NCI-H1048 (cell line): ENCODE results near the gene SPSB4.
"Not testable (repeated sequence)": the region's sequence is repeated elsewhere in the genome, so short reads cannot be mapped to it uniquely, and the experiment has no call there.

ENCODE experiments used
- DNase-seq: peaks from one replicate; lab custom pipeline; 2025; lab: John Stamatoyannopoulos, UW

The SPSB4 gene

DNA sequence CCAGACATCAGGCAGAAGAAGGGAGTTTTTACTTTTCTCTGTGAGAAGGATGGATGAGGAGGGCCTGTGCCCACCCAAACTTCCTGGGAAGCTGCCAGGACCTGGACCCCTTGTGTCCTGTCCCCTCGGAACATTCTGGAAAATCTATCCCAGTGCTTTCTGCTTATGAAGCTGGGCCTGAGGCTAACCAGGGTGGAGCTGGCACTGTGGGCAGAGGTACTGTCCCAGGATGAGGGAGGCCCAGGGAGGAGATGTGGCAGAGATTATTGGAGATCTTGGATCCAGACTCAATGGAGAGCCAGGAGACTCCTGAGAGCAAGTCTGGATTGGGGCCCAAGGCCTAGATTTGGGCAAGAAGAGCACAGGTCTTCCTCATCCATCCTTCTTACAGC, 44.4 kb downstream of the SPSB4 start:
- DNase-seq: no peak

DNA sequence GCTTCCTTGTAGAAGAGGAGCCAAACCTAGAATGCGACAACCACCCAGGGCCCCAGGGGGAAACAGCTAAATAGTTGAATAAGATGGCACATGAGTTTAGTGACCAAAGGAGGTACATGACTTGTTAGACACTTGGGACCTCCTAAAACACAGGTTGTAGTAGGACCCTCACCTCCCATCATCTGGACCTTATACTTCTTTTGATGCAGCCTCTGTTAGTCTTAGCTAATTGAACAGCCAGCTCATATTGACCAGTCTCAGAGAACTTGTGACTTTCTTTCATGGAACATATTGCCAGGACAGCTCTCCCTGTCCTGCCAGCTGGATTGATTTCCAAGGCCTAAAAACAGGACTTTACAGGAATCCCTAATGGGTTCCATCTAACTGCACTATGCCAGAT, 45.0 kb downstream of the SPSB4 start:
- no peak for DNase-seq

DNA sequence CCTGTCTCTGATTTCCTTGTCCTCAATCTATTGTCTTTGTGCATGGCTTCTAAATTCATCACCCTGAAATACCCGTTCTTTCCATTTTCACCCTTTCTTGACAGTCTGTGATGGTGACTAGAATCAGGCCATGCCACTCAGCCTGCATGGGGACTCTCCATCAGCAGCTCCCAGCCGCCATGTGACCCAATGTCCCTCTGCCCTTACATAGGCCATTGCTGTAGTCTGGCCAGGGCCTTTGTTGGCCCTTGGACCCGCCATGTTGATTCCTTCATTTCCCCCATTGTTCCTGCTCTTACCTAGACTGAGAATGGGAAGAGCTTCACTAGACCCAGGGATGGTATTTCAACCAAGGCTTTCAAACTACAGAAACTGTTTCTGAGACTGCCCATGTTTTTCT, 45.8 kb downstream of the SPSB4 start:
- DNase-seq: no peak

DNA sequence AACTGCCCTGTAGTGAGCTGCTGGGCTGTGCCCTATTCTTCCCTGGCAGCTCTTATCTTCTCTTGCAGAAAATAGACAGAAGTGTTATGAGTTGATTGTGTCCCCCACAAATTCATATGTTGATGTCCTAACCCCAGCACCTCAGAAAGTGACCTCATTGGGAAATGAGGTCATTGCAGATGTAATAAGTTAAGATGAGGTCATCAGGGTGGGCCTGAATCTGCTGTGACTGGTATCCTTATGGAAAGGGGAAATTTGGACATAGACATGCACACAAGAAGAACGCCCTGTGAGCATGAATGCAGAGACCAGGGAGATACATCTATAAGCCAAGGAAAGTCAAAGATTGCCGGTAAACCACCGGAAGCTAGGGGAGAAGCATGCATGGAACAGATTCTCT, 49.0 kb downstream of the SPSB4 start:
- no peak for DNase-seq

DNA sequence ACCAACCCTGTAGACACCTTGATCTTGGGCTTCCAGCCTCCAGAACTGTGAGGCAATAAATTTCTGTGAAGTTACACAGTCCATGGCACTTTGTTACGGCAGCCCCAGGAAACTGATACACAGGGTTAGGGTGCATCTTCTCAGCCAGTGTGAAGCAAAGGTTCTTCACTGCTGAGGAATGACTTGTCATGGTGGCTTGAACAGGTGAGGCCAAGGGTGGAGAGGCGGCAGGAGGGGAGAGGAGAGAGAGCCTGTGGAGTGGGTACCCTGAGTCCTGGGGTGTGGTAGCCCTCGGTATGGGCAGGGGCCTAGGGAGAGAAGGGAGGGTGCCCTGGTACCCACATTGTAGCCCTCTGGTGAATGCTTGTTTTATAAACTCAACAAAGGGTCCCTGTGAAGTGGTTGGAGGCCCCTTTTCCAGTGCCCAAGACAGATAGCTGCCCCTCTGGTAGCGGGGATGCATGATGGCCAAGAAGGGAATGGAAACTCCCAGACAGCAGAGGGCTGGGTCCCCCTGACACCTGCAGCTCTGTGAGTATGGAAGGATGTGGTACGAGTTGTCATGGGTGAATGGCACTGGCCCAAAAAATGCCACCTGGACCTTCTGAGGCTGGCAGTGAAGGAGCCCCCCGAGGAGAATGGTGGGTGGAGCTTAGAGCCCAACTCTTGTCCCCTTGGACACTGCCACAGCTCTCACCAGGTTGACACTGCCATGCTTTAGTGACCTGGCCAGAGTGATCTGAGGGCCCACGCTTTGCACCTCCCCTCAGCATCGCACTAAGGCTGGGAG, 49.6 kb downstream of the SPSB4 start:
- DNase-seq: no peak

DNA sequence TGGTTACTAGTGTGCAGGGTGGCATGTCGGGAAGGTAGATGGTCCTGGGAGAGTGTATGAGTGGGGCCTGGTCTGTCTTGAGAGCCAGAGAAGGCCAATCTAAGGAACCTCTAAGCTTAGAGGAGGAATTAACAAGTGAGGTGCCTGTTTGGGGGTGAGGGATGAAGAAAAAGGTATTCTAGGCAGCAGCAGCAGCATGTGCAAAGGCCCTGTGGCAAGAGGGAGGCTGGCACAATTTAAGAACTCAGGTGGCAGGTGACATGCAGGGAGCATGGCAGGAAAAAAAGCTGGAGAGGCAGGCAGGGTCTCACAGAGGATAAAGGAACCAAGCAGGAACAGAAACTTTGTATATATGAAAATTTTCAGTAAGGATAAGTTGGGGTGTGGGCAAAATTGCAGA, 51.2 kb downstream of the SPSB4 start:
- no peak for DNase-seq

DNA sequence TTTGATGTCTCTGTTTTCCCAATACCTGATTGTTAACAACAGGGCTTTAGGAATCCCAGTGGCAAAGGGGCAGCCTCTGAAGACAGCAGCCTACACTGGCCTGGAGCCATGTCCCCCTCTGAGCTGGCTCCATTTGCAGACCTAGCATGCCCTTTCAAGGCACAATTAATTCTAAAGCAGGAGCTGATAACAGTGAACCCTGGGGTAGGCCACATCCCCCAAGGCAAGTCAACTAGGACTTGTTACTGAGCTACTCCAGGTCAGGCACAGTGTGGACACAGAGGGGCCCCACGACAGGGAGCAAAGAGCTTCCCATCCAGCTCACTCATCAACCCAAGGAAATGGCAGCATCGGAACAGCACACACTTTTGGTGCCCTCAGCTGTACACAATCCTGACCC, 51.9 kb downstream of the SPSB4 start:
- no peak for DNase-seq

DNA sequence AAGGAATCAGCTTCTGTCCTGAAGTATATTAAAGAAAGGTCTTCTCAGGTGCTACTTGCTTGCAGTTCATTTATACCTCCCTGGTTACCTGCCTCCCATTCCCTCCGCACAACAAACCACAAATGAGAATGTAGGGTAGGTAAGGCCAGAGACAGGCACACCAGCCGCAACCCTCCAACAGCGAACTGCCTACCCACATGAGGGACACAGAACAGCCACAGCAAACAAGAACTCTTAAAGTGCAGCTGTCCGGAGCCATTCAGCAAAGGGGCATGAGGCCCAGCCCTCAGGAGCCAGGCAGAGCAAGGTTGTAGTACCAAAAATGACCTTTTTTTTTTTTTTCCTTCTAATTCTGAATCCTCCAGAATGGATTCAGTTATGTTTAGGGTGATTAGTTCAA, 52.4 kb downstream of the SPSB4 start:
- no peak for DNase-seq

DNA sequence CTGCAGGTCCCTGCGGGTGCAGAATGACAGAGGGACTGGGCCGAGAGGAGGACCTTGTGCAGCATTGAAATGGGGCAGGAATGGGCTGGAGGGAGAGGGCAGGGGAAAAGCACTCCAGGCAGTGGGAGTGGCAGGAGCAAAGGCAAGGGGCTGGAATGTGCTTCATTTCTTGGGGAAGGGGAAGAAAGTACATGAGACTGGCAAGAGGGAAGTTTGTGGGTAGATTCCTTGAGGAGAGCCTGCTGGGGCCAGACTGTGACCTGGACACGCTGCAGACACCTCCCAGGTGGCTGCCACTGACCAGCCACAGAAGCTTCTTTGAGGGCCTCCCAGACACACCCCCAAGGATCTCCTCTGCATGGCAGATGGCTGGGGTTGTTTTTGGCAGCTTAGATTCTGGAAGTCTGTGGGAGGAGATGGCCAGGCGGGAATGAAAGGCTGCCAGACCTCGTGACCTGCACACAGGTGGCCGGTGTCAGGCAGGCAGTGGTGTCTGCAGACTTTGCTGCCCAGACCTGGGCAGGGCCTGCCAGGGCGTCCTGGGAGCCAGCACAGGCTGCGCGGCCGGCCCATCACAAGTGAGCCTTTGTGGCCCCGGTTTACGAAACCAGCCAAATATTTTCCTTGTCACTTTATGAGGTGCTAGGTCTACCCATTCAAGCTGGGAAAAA, 53.1 kb downstream of the SPSB4 start:
- no peak for DNase-seq

DNA sequence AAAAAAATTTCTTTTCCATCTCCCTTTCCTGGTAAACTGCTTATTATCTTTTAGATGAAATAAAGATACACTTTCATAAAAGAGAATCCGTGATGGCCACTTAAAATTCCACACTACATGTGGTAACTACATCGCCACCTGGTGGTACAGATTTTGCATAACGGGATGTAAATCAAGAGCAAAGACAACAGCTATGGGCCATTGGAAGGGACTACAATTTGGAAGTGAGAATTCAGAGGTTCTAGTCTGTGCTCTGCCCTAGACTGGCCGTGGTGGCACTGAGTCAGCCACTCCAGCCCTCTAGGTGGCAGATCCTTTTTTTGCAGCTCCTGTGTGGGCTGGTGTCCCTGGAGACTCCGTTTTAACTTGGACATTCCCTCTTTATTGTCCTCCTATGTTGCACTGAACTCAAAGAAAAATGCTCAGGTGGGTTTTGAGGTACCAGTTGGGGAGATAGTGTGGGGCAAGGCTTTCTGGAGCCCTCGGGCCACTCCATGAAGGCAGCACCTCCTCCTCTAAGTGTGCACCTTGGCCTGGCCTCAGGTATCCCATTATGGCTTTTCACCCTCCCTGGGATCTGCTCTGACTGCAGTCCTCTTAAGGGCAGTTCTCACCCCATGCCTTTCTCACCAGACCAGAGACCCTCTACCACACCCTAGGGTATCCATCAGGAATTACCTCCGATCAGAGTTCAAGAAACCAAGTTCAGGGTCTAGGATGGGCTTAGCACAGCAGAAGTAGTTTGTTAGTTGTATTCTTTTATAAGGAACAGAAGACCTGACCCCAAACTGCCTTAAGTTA, 54.9 kb downstream of the SPSB4 start:
- peak; percentile 55 for DNase-seq

DNA sequence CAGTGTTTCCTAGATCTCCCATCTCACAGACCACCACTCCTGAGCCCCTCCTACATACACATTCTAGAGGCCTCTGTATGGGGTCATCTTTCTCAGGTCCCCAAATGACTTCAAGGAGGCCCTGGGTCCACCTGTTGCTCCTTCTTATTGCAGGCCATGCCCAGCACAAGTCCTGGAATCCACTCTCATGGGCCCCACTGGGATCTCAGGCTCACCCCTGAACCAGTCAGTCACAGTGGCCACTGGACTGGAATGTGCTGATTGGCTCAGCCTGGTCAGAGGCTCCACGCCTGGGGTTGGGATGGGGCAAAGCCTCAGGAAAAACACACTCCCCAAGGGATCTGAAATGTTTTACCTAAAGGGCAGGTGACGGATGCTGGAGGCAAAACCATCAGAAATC, 55.7 kb downstream of the SPSB4 start:
- no peak for DNase-seq

DNA sequence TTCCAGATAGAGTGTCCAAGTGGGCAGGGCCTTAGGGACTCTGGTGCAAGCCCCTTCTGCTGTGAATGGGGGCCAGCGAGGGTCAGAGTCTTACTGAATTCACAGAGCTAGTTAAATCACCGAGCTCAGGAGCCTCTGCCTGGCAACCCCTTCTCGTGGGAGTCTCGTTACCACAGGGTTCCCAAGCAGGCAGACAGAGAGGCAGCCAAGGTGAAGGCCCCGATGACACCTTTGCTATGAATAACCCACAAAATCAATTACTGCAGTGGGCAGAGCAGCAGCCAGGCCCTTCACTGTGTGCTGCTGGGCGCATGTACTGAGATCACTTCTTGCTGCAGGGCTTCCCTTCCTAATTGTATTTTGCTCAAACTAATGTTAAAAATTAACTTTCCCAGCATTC, 56.9 kb downstream of the SPSB4 start:
- no peak for DNase-seq

DNA sequence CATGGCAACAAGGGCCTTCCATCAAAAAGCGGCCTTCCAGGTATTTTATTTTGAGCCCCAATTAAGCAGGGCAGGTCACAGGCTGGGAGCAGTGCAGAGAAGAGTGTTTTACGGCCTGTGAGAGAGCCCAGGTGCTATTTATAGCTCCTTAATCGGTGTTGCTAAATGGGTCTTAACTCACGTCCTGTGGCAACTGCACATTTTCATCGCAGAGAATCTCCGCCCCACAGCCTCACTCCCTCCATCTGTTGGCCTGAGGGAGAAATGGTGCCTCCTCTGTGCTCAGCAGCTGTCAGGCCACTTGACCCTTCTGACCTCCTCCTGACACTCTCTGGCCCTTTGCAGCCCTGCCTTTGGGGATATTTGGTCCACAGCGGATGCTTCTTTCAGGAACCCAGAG, 58.6 kb downstream of the SPSB4 start:
- DNase-seq: no peak

DNA sequence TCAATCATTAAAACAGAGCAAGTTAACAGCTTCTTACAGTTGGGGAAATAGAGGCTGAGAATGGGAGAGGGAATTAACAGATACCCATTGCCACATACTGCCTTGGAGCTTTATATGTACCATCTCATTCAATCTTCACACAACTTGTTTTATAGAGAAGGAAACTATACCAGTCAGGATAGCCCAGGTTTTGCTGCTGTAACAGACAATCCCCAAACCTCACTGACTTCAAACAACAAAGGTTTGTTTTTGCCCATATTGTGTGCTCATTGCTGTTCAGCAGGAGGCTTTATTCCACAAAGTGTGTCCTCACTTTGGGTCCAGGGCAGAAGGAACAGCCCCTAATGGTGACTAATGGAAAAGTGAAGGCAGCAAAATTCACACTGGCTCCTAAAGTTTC, 59.2 kb downstream of the SPSB4 start:
- DNase-seq: no peak

DNA sequence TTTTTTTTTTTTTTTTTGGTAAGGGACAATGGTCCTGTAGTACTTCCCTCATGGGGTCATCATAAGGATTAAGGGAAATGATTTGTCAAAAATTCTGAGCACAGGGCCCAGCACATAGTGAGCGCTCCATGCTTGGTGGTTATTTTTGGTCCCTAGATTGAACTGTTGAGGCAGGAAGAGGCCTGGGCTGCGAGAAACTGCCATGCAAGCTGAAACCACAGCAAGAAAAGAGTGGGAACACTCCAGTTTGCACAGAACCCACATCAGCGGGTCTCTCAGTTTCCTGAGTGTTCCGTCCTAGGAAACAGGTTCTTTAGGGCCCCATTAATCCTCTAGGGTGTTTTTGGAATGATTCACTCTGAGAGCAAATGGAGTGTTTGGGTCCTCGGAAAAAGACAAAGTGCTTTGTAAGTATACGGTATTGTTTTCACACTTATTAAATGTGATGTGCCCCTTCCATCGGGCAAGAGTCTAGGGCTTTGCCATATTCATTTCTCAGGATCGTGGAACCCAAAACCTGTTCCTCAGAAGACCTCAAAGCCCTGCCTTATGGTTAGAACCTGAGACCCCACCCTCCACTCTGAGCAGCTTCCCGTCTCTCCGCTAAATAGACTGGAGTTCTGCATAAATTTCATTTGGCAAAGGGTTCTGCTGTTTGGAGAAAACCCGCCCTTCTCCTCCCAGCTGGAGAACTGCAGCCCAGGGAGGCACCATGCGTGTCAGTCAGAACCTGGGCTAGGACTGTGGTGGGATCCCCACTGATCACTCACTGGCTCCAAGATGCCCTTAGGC, 60.4 kb downstream of the SPSB4 start:
- no peak for DNase-seq

DNA sequence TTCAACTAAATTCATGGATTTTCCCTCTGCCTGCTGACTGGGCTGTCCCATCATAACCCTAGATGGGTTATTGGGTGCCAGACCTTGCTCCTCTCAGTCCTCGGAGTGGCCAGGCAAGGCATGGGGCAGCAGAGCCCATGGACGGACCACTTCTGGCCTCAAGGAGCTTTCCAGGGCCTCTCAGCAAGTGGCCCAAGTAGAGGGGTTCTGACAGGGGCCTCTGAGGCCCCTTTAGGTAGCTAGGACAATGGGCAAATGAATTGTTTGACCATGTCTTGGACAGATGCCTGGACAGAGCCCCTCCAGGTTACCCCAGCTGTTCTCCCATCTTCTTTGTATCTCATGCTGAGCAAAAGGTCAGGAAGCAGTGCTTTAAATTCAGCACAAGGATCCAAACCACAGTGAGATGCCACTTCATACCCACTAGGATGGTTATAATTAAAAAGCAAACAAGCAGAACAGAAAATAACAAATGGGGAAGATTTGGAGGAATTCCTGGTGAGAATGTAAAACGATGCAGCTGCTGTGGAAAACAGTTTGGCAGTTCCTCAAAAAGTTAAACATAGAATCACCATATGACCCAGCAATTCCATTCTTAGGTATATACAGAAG, 61.6 kb downstream of the SPSB4 start:
- DNase-seq: no peak

DNA sequence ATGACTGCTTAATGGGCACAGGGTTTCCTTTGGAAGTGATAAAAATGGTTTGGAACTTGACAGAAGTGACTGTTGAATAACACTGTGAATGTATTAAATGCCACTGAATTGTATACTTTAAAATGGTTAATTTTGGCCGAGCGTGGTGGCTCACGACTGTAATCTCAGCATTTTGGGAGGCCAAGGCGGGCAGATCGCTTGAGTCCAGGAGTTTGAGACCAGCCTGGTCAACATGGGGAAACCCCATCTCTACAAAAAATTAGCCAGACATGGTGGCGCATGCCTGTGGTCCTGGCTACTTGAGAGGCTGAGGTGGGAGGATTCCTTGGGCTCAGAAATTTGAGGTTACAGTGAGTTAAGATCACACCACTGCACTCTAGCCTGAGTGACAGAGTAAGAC, 62.5 kb downstream of the SPSB4 start:
- not testable (repeated sequence) for DNase-seq

DNA sequence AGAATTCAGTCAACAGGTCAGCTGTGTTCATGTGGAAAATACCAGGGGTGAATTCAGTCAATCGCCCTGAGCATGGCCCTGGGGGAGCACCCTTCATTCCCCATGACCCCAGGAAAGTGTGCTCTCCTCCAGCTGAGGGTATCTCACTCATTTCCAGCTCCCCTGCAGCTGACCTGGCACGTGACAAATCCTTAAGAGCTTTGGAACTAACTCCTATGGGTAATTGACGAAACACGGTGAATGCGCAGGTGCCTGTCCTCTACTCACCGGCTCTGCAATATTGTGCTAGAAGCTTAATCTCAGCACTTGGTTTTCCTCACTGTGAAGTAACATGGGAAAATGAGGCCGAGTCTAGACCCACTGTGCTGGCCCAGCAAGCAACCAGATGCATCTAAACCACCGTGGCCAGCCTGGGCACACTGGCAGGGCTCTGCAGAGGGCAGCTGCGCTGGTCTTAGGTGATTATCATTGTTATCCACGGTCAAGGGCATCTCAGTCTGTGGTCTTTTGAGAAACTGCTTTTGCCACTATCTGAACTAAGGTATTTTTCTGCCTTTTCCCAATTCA, 63.1 kb downstream of the SPSB4 start:
- no peak for DNase-seq

DNA sequence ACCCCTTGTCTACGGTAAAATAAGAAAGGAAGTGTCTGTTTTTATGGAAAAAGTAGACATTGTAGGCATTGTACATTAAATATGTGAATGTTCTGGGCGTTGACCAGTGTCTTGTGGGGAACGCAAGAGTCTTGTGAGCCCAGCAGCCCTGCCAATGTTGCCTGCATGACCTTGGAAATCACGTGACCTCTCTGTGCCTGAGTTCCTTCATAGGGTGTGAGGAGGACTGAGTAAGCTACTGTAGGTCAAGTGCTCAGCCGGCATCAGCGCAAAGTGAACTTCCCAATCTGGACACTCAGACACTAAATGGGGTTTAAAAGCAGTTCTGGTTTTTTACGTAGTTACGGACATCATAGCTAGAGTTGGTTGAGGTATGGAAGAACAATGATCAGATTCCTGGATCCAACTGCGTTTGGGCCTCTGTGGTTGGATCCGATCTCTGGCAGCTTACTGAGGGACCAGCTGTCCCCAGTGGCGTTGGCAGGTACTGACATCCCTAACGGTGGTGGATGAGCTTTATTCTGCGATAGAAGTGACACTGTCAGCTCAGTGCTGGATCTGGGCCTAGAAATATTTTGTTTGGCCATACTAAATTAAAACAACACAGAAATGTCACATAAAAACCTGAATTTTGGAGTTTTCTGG, 63.8 kb downstream of the SPSB4 start:
- DNase-seq: no peak

DNA sequence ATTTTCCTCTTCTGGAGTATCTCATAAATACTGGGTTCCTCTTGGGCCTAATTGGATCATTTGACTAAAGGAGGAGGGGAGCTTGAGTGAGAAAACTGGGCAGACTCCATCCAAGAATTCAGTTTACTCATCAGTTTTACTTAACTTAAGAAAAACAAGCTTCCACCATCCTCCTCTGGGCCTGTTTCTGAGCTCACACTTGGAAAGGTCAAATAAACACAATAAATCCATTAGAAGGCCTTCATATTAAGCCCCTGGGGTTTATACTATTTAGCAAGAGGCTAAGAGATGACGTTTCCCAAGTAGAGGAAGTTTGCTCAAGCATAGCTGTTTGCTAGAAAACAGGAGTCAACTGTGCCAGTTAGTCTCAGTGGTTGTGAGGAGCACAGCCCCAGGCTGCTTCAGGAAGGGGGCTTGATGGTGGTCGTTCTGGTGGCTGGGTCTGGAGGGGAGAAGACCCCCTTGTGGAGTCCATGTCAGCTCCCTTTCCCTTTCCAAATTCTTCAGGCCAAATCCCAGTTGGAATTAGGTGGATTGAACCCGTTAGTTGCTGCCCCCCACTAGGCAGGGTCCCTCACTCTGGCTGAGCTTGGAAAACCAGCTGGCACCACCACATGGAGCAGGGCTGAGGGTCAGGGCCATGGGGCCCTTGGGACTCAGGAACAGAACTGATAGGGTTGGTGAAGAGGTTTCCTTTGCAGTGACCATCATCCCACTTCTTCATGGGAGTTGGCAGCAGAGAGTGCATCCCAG, 64.8 kb downstream of the SPSB4 start:
- DNase-seq: no peak
